HG02840 (cell line): ENCODE data around the gene C1orf21.

Experiments
- ATAC-seq: cut with Tn5 transposase; IDR thresholded peaks from one replicate; pipeline ENCODE4 v1.9.1; 2021; ENCODE audit warnings: mild to moderate bottlenecking, moderate library complexity, moderate number of reproducible peaks; ENCODE audit not compliant: unreplicated experiment, low FRiP score

Gene C1orf21

DNA sequence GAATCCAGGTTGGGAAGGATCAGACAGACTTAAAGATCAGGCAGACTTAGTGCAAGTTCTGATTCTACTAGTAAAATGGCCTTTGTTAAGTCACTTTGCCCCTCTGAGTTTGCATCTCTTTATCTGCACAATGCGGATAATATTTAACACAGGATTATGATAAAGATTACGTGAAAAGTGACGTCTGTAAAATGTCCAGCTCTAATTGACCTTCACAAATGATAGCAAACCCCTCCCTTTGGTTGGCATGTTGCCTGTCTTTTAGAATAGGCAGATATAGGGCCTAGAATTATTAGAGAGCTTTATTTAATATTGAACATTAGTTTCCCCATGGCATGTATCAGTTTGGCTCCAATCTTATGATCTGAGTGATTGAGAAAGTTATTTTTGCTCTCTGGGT is 55.4 kb downstream of the C1orf21 start:
- ATAC-seq, result no peak

GRCh38 chr1:184443201-184443600 is 56.4 kb downstream of the C1orf21 start:
- no peak for ATAC-seq

GRCh38 chr1:184443624-184444023 is 56.8 kb downstream of the C1orf21 start:
- ATAC-seq, result no peak

DNA sequence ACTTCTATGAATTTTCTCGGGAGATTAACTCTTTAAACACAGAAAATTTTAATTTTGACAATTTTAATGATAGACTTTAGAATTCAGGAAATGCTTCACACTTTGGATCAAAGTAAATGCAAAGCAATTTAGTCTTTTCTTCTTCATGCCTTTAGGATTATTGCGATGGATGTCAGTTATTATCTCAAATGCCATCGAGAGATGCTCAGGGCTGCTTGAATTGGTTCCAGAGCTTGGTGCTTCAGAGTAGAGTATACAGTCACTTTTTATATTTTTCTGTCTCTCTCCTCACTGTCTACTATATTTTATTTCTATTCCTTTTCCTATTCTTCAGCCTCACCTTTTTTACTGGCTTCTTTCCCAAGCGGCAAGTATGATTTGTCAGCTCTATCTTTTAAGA is 59.2 kb downstream of the C1orf21 start:
- ATAC-seq, result no peak

- no peak for ATAC-seq
Observed at GRCh38 chr1:184447651-184448185, 60.9 kb downstream of the C1orf21 start.

GRCh38 chr1:184449916-184450315 is 63.1 kb downstream of the C1orf21 start:
- no peak for ATAC-seq

DNA sequence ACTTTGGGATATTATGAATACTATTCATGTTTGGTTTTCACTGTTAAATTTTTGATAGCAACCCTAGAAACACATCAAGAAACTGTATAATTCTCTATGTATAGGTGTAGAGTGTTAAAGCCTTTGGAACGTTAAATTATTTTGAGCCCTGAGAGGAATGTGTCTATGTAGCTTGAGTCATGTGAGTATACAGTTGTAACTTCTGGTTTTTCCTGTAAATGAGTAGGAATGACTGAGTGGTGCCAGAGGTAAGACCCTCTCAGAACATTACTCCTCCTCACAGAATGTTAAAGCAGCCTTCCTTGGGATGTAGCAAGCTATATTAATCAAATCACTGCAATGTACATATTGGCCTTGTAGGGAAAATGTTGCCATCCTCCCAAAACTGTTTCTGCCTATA is 69.0 kb downstream of the C1orf21 start:
- ATAC-seq, result no peak

DNA sequence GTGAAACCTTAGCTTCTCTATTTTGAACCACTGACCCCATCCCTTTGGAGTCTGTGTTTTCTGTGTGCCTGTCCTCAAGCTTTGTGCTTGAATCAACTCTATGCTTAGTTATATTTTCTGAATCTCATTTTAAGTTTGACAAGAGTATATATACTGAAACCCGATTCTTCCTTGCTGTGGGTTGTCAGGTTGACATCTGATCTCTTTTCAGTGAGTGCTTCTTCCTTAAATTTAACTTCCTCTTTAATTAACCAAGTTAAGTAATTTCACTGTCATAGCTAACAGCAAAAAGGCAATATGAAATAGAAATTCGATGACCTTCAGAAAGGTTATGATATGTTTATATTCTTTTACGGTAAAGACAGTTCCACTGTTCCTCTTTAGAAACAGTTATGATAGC is 69.4 kb downstream of the C1orf21 start:
- no peak for ATAC-seq

GRCh38 chr1:184457500-184457899 is 70.7 kb downstream of the C1orf21 start:
- ATAC-seq, result no peak

GRCh38 chr1:184461321-184461720 is 74.5 kb downstream of the C1orf21 start:
- ATAC-seq, result no peak

DNA sequence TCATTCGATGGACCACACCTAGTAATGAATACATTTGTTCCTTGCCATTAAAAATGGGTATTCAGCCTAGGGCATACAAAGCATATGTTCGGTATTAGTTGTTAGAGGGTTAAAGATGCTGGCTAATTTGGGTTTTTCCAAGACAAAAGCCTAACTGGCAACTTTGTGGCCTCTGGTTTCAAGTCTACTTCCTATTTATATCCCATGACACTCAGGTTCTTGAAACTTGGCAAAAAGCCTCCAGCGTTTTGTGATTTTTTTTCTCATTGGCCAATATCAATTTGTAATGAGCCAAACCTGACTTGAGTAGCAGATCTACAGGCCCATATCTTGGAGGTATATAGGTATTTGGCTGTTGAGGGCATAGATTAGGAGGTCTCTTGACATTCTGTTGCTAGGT is 75.3 kb downstream of the C1orf21 start:
- ATAC-seq, result no peak

DNA sequence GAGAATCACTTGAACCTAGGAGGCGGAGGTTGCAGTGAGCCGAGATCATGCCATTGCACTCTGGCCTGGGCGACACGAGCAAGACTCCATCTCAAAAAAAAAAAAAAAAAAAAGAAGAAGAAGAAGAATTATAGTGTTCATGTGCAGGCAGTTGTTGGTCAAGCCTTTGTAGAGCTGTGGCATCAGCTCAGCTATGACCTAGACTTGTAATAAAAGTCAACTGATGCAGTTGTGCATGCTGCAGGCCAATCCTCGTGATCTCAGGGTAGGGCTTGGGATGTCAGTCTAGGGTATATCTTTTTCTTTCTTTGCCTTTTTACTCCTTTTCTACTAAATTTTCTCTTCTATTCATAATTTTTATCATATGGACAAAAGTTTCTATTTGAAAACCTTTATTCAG is 76.2 kb downstream of the C1orf21 start:
- ATAC-seq, result no peak

DNA sequence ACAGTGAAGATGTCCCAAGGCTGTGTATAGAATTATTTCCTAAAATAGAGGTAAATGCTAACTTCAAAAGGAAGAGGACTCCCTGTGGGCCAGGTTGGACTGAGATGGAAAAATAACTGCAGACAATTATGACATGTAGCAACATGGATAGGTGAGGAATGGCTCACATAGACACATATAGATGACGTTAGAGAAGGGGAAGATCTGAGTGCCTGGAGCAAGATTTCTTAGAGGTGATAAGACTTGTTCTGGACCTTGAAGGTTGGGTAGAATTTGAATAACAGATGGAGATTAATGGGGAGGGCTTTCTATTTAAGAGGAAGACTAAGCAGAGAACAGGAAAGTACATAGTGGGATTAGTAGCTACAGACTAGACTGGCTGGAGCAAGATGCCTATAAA is 76.9 kb downstream of the C1orf21 start:
- ATAC-seq, result no peak

DNA sequence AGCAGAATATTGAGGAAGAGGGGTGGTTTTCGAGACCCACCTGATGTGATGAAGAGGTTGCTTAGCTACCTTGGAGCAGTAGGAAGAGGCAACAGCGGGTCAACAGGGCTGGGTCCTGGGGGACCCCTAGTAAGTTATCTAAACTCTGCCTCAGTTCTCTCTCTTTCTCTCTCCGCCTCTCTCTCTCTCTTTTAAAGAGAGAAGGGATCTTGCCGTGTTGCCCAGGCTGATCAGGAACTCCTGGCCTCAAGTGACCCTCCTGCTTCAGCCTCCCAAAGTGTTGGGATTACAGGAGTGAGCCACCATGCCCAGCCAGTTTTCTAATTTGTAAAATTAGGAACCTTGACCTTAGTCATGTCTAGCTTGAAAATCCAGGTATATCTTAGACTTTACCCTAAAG is 77.9 kb downstream of the C1orf21 start:
- ATAC-seq, result no peak

DNA sequence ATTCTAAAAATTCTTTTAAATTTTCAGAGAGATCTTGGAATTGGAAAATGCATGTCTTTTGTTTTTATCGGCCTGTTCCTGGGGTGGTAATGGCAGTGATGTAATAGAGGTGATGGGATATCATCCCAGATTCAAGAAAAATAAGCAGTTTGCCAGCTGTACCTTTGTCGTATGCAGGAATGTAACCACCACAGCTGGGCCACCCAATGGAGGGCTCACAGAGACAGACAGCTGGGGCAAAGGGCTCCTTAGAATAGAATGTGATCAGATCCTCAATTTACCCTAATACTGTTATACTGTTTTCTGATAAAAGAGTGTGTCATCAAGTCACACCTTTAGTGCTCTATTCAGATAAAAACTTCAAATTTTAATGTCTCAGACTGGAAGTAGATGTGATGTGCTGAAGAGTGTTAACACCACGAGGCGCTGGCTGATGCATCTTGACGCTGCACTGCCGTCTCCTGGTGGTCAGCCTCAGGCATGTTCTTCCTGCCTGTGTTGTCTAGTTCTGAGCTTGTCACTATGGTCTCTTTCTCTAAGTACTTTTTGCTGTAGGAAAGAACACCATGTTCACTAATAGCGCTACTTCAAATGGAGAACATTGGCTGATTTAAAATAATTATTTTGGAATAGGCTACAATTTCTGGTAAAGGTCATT is 78.8 kb downstream of the C1orf21 start:
- ATAC-seq, result no peak

- no peak for ATAC-seq
Observed at GRCh38 chr1:184467295-184467694, 80.5 kb downstream of the C1orf21 start.

- ATAC-seq, result no peak
Observed at GRCh38 chr1:184469396-184469795, 82.6 kb downstream of the C1orf21 start.

DNA sequence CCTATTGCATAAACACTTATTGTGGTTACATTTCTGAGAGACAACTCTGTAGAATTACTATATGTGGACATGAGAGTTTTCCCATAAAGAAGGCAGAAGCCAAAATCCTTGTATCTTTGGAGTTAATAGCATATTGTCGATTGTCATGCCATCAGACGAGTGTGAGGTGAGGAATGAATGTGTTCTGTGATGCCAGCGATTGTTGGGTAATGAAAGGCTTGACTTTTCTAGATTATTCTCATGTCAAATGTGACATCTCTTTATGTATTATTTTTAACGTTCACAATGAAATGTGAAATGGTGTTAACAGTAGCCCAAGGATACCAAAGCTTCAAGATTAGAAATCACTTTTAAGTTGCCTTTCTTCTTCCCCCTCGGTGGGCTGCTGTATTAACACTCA is 84.9 kb downstream of the C1orf21 start:
- no peak for ATAC-seq

- no peak for ATAC-seq
Observed at GRCh38 chr1:184472136-184472535, 85.3 kb downstream of the C1orf21 start.

DNA sequence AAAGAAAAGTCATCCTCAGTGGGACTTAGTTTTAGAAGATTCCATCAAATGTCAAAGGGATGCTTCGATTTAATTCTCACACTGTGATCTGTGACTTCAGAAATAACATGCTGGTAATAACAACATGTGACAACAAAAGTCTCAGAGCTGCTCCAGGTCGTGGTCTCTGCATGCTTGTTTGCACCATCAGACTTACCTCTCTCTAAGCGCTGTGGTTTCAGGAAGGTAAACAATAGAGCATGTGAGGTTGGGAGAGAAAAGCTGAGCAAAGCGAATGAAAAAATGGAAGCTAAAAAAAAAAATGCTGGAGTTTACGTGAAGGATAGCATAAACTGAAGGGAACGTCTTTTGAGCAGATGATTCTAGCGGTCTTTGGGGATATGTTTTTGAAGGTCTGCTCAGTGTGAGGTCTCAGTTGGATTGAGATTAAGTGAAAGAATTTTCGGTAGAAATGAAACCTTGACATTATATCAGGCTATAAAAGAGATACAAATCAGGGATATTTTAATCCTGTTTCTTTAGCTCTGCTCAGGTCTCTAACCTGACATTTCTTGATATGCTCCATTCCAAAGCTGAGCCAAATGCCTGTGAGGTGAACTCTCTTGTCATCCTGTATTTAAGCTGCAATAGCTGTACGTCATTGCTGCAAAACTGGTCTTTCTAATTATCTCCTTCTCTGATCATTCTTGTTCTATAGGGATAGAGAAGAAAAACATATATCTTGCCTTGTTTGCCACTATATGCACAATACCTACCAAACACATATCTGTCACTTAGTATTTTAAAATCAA is 86.5 kb downstream of the C1orf21 start:
- ATAC-seq, result no peak

GRCh38 chr1:184476187-184476586 is 89.4 kb downstream of the C1orf21 start:
- ATAC-seq, result no peak
